H1 (cell line): Measurements from ENCODE around the gene SFN. TPM values are rescaled to one million over a fixed set of nuclear protein-coding genes. Genes with fewer than 3 reads are reported as not detected.

Source experiments
- CTCF ChIA-PET: fragments of 300-600 bp; sonication (Branson Sonifier 250); formaldehyde crosslinking; loops from one replicate; lab custom pipeline; 2021; ENCODE audit not compliant: partially characterized antibody; lab: Charles Lee
- POLR2A ChIA-PET: fragments of 300-600 bp; sonication (Branson Sonifier 250); formaldehyde crosslinking; loops from one replicate; lab custom pipeline; 2021; ENCODE audit warnings: inconsistent platforms; ENCODE audit not compliant: partially characterized antibody; lab: Charles Lee
- DNase-seq, 2 experiments: peaks; one replicate each; pipeline versions ENCODE4 v3.0.0 to v3.0.0-alpha.2; 2010 to 2022; ENCODE audit warnings: low spot score in 2 of 2, low read depth in 1 of 2, mixed read lengths in 1 of 2
- FAIRE-seq: peaks from 2 replicates; lab custom pipeline; 2011; peaks lifted over from hg19 to GRCh38; lab: Jason Lieb, UNC
- H2AFZ ChIP-seq: 2 replicates; pipeline ENCODE4 v1.8.1; 2012; ENCODE audit warnings: low read length, inconsistent platforms
- H2AK5ac ChIP-seq: 2 replicates; pipeline ENCODE4 v1.6.1; 2013; ENCODE audit warnings: low read depth, low read length
- H2BK120ac ChIP-seq: replicated peaks from 2 replicates; pipeline ENCODE3; 2013; ENCODE audit warnings: low read depth, low read length, inconsistent platforms
- H2BK12ac ChIP-seq: 2 replicates; pipeline ENCODE4 v1.6.1; 2013; ENCODE audit warnings: low read depth, low read length
- H2BK15ac ChIP-seq: 2 replicates; pipeline ENCODE4 v1.6.1; 2013; ENCODE audit warnings: low read length
- H2BK20ac ChIP-seq: 2 replicates; pipeline ENCODE4 v1.6.1; 2013; ENCODE audit warnings: low read length
- H2BK5ac ChIP-seq: 2 replicates; pipeline ENCODE4 v1.6.1; 2013; ENCODE audit warnings: low read depth, low read length
- H3K14ac ChIP-seq: 2 replicates; pipeline ENCODE4 v1.6.1; 2013; ENCODE audit warnings: inconsistent platforms; ENCODE audit not compliant: insufficient read length
- H3K18ac ChIP-seq: 2 replicates; pipeline ENCODE4 v1.6.1; 2013; ENCODE audit warnings: low read length; ENCODE audit errors: extremely low read depth
- H3K23ac ChIP-seq: 2 replicates; pipeline ENCODE4 v1.6.1; 2013; ENCODE audit warnings: inconsistent platforms; ENCODE audit not compliant: insufficient read length
- H3K23me2 ChIP-seq: 2 replicates; pipeline ENCODE4 v1.6.1; 2013; ENCODE audit warnings: low read depth, low read length
- H3K27ac ChIP-seq: 2 replicates; pipeline ENCODE4 v1.6.1; 2011; ENCODE audit warnings: low read depth, low read length, inconsistent platforms
- H3K27me3 ChIP-seq, 4 experiments: replicated peaks in 1 of 4; 1 replicate in 1 of 4; 2 replicates in 3 of 4; pipeline versions ENCODE4 v1.6.1 to v1.8.1; 2011 to 2013; ENCODE audit warnings: low read length in 3 of 4, mild to moderate bottlenecking in 3 of 4, inconsistent platforms in 2 of 4, mixed read lengths in 2 of 4, moderate library complexity in 1 of 4; ENCODE audit not compliant: control insufficient read depth in 3 of 4, insufficient read depth in 3 of 4; ENCODE audit errors: extremely low read depth in 1 of 4
- H3K36me3 ChIP-seq, 4 experiments: 2 replicates each; pipeline versions ENCODE4 v1.6.1 to v1.8.1; 2011 to 2013; ENCODE audit warnings: mild to moderate bottlenecking in 4 of 4, low read length in 3 of 4, moderate library complexity in 2 of 4, control low read depth in 1 of 4, inconsistent platforms in 1 of 4; ENCODE audit not compliant: insufficient read depth in 4 of 4, control insufficient read depth in 2 of 4
- H3K4ac ChIP-seq: replicated peaks from 2 replicates; pipeline ENCODE3; 2013; ENCODE audit warnings: low read length, low read depth, mixed read lengths, inconsistent platforms; ENCODE audit not compliant: insufficient read length
- H3K4me1 ChIP-seq, 4 experiments: replicated peaks in 1 of 4; 1 replicate in 1 of 4; 2 replicates in 3 of 4; pipeline versions ENCODE4 v1.6.1 to v1.8.1; 2011 to 2013; ENCODE audit warnings: low read length in 3 of 4, inconsistent platforms in 2 of 4, mixed read lengths in 1 of 4; ENCODE audit not compliant: insufficient read depth in 4 of 4, control insufficient read depth in 3 of 4
- H3K4me2 ChIP-seq, 2 experiments: 2 replicates each; pipeline versions ENCODE4 v1.6.1 to v1.8.1; 2011 to 2013; ENCODE audit warnings: low read depth in 2 of 2, low read length in 2 of 2, control low read depth in 1 of 2, inconsistent platforms in 1 of 2, mild to moderate bottlenecking in 1 of 2; ENCODE audit not compliant: insufficient read depth in 1 of 2
- H3K4me3 ChIP-seq, 4 experiments: fragments of 200-600, 300-600 bp in 1 of 4; sonication (generic), shearing (Covaris generic), sonication (Bioruptor Twin) in 1 of 4; 2 replicates each; pipeline versions ENCODE4 v1.5.1 to v1.8.1; 2011 to 2016; ENCODE audit warnings: low read length in 4 of 4, low read depth in 3 of 4, control low read depth in 2 of 4, inconsistent platforms in 2 of 4, mild to moderate bottlenecking in 2 of 4, mixed read lengths in 1 of 4, moderate library complexity in 1 of 4; ENCODE audit not compliant: insufficient read depth in 2 of 4; ENCODE audit errors: extremely low read depth in 1 of 4
- H3K56ac ChIP-seq: replicated peaks from 2 replicates; pipeline ENCODE3; 2013; ENCODE audit warnings: low read depth, mild to moderate bottlenecking, mixed read lengths, low read length, inconsistent platforms; ENCODE audit not compliant: insufficient read length
- H3K79me1 ChIP-seq: 2 replicates; pipeline ENCODE4 v1.6.1; 2013; ENCODE audit warnings: low read depth, low read length, control low read depth
- H3K79me2 ChIP-seq, 2 experiments: 2 replicates each; pipeline versions ENCODE4 v1.6.1 to v1.8.1; 2012 to 2013; ENCODE audit warnings: low read length in 2 of 2, mild to moderate bottlenecking in 2 of 2, inconsistent platforms in 1 of 2; ENCODE audit not compliant: insufficient read depth in 2 of 2, control insufficient read depth in 1 of 2
- H3K9ac ChIP-seq, 4 experiments: replicated peaks in 1 of 4; 1 replicate in 1 of 4; 2 replicates in 3 of 4; pipeline versions ENCODE4 v1.6.1 to v1.8.1; 2011 to 2013; ENCODE audit warnings: low read depth in 3 of 4, low read length in 3 of 4, control low read depth in 2 of 4, mild to moderate bottlenecking in 2 of 4, moderate library complexity in 2 of 4, inconsistent platforms in 1 of 4; ENCODE audit errors: extremely low read depth in 1 of 4
- H3K9me3 ChIP-seq, 2 experiments: 2 replicates each; pipeline versions ENCODE4 v1.6.1 to v1.8.1; 2012 to 2013; ENCODE audit warnings: mild to moderate bottlenecking in 2 of 2, moderate library complexity in 2 of 2, control low read depth in 1 of 2, inconsistent platforms in 1 of 2, low read depth in 1 of 2, low read length in 1 of 2, mixed read lengths in 1 of 2; ENCODE audit not compliant: insufficient read depth in 2 of 2
- H4K20me1 ChIP-seq, 2 experiments: replicated peaks in 1 of 2; 2 replicates each; pipeline versions ENCODE3 to v1.8.1; 2011 to 2013; ENCODE audit warnings: inconsistent platforms in 2 of 2, low read length in 2 of 2, mild to moderate bottlenecking in 1 of 2; ENCODE audit not compliant: insufficient read depth in 2 of 2, control insufficient read depth in 1 of 2
- H4K5ac ChIP-seq: 2 replicates; pipeline ENCODE4 v1.6.1; 2013; ENCODE audit warnings: low read length, low read depth, mixed read lengths, inconsistent platforms; ENCODE audit not compliant: insufficient read length
- H4K8ac ChIP-seq: 2 replicates; pipeline ENCODE4 v1.8.0; 2013; ENCODE audit warnings: mild to moderate bottlenecking, moderate library complexity, low read length, inconsistent platforms; ENCODE audit not compliant: insufficient read depth; ENCODE audit errors: extremely low read depth
- H4K91ac ChIP-seq: replicated peaks from 2 replicates; pipeline ENCODE3; 2013; ENCODE audit warnings: low read length, mixed read lengths, inconsistent platforms; ENCODE audit not compliant: insufficient read length
- ATF3 ChIP-seq: IDR thresholded peaks from 2 replicates; pipeline ENCODE4 v1.6.1; 2011; ENCODE audit warnings: low read depth, mild to moderate bottlenecking, low read length; ENCODE audit not compliant: insufficient read depth
- BACH1 ChIP-seq: IDR thresholded peaks from 2 replicates; pipeline ENCODE4 v1.6.1; 2012; ENCODE audit warnings: low read length, improper control_type of control experiment
- CEBPB ChIP-seq: IDR thresholded peaks from 2 replicates; pipeline ENCODE4 v1.6.1; 2012; ENCODE audit warnings: low read depth, low read length
- HDAC6 ChIP-seq: IDR thresholded peaks from one replicate; pipeline ENCODE4 v1.7.1; 2012; ENCODE audit warnings: low read depth, mild to moderate bottlenecking, inconsistent platforms, low read length, moderate library complexity
- JUND ChIP-seq: IDR thresholded peaks from 2 replicates; pipeline ENCODE4 v1.6.1; 2011; ENCODE audit warnings: mild to moderate bottlenecking, improper control_type of control experiment, low read length
- KDM4A ChIP-seq: IDR thresholded peaks from one replicate; pipeline ENCODE4 v1.7.1; 2012; ENCODE audit warnings: low read depth, mild to moderate bottlenecking, moderate library complexity, low read length, inconsistent platforms; ENCODE audit not compliant: severe bottlenecking
- NANOG ChIP-seq: IDR thresholded peaks from 2 replicates; pipeline ENCODE4 v1.6.1; 2011; ENCODE audit warnings: low read length, low read depth, mild to moderate bottlenecking, inconsistent platforms; ENCODE audit not compliant: insufficient read depth, poor library complexity, severe bottlenecking
- POLR2AphosphoS5 ChIP-seq: IDR thresholded peaks from 2 replicates; pipeline ENCODE4 v1.6.1; 2011; ENCODE audit warnings: low read depth, low read length
- TBP ChIP-seq: IDR thresholded peaks from 2 replicates; pipeline ENCODE4 v1.6.1; 2011; ENCODE audit warnings: low read depth, low read length, improper control_type of control experiment
- WGBS, 2 experiments: shearing (Covaris generic) in 1 of 2; methylation state at CpG; one replicate each; pipeline versions ENCODE4 v1.1.6 to v1.1.7; 2013 to 2015; ENCODE audit warnings: low lambda C conversion rate in 2 of 2, mixed read lengths in 2 of 2, inconsistent platforms in 1 of 2, low coverage in 1 of 2, missing lambda C conversion rate in 1 of 2; ENCODE audit not compliant: insufficient replicate concordance in 2 of 2, insufficient coverage in 1 of 2, insufficient read length in 1 of 2; ENCODE audit errors: extremely low coverage in 1 of 2, missing lambda C conversion rate in 1 of 2; 5-methylcytosine and 5-hydroxymethylcytosine counted together
- polyA plus RNA-seq, 7 experiments: library from polyadenylated mRNA; depleted of rRNA in 3 of 7; stranded (reverse) in 5 of 7; unstranded in 2 of 7; fragments of >200 nt in 5 of 7; fragments of 200-250 nt in 2 of 7; gene quantifications; 1 replicate in 5 of 7; 2 replicates in 1 of 7; 4 replicates in 1 of 7; pipeline versions ENCODE4 v1.2.1 to v1.2.3, GENCODE V29; 2011 to 2013; ENCODE audit warnings: missing spikeins in 2 of 7, mixed read lengths in 2 of 7
- total RNA-seq: library from RNA; stranded (reverse); fragmentation: NEBNext Ultra II Directional; extraction: Animal tissue kit (Norgen Biotek cat#: 25700); gene quantifications from 2 replicates; pipeline ENCODE4 v1.2.1, GENCODE V29; 2021
- TF ChIP-seq, protein P1 (sequence below): IDR thresholded peaks from 2 replicates; pipeline ENCODE4 v1.6.1; 2011; ENCODE audit warnings: low read length, improper control_type of control experiment

The SFN gene
- total and polyA plus RNA-seq, 2 of the 8 experiments (the other 6 are each of a cell fraction or from before 2014, with no cell fraction given), result 3.3 to 3.9 TPM

DNA sequence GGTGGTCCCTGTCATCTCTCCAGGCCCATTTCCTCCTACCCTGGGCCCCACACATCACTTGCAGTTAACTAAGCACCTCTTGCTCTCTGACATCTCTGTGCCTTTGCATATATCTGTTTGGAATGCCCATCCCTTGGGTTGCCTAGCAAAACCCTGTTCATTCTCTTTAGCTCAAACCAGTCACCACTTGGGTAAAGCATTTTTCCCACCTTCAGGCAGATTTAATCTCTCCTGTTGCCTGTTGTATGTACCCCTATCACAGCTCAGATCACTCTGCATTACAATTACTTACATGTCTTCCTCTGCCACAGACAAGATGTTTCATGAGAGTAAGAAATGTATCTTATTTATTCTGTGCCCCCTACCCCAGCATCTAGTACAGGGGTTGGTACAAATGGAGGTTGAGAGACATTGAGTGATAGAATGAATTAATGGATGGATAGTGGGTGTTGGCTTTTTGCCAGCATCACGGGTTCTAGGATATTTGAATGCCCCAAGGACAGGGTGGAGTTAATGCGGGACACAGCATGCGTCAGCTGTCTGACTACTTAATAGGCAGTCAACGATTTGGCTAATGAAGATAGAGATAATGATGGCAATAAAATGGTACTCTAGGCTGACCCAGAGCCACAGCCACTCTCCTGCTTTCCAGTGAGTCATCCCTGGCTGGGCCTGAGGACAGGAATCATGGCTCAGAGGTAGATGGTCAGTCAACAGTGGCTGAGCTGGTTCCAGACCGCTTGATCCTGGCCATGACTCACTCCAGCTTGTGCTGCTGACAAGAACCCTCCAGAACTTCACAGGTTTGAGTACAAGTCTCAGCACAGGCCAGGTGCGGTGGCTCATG, 44.3 kb downstream of the SFN start:
- Histone ChIP-seq H3K23me2 (no peaks in the 10 kb centered on the region), H3K4me3 (no peak overlapping the region), H3K4me1 (no peaks in the 10 kb centered on the region), H3K56ac (no peak overlapping the region), H2BK12ac (no peak overlapping the region), H2AFZ (no peak overlapping the region), H3K9me3 (no peaks in the 10 kb centered on the region), H3K23ac (no peak overlapping the region), H3K27ac (no peak overlapping the region), H3K18ac (no peak overlapping the region), H4K20me1 (peaks cover 0 to 2% of the 10 kb centered on the region in 2 experiments), H3K9ac (no peak overlapping the region), H2BK15ac (peak overlapping the region; percentile 18; the same call in 1 of the 2 replicates), H4K5ac (no peak overlapping the region), H3K14ac (no peak overlapping the region), H4K91ac (no peak overlapping the region), H3K36me3 (no peaks in the 10 kb centered on the region), H4K8ac (no peak overlapping the region), H3K27me3 (peaks cover 0 to 2% (median 0%) of the 10 kb centered on the region in 4 experiments; a peak in 1 of 7 replicates), H2BK5ac (no peak overlapping the region), H2AK5ac (0 out of 2 replicates have a peak overlapping the region, but pooled peaks have one; percentile 65), H3K79me1 (no peaks in the 10 kb centered on the region), H2BK20ac (no peak overlapping the region), H2BK120ac (no peak overlapping the region), H3K4me2 (no peak overlapping the region), H3K79me2 (no peaks in the 10 kb centered on the region), H3K4ac (no peak overlapping the region)
- no peak for FAIRE-seq
- CTCF ChIA-PET, result interaction anchor here (0.7 to 1.4 kb wide), 8 partner anchors 9 to 575 kb away, joined by 3 to 6 read pairs (median 3); no protein-coding TSS in a partner anchor
- POLR2A ChIA-PET, result interaction anchor here (0.8 to 3.1 kb wide), 3 partner anchors 18 to 218 kb away, joined by 3 to 11 read pairs (median 3); partner anchors contain the start of gene GPN2
- WGBS, 2 experiments, result 87% methylated on average over 6 of the region's 6 CpGs; no CpG with 5 or more reads in 1 of the 2 experiments
- DNase-seq, result no peak
- TF ChIP-seq BACH1 (no peak), KDM4A (no peak), CEBPB (no peak), NANOG (no peak), POLR2AphosphoS5 (no peak), TBP (no peak), JUND (no peak), ATF3 (no peak), HDAC6 (no peak)
- TF ChIP-seq, protein P1, sequence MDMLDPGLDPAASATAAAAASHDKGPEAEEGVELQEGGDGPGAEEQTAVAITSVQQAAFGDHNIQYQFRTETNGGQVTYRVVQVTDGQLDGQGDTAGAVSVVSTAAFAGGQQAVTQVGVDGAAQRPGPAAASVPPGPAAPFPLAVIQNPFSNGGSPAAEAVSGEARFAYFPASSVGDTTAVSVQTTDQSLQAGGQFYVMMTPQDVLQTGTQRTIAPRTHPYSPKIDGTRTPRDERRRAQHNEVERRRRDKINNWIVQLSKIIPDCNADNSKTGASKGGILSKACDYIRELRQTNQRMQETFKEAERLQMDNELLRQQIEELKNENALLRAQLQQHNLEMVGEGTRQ, result no peak
